ENCODE measurements around the gene TRHDE. TPM values are rescaled to one million over a fixed set of nuclear protein-coding genes. Genes with fewer than 3 reads are reported as not detected.

The TRHDE gene
- total and polyA plus RNA-seq, 9 of the 15 experiments (the other 6 are each of a cell fraction or from before 2014, with no cell fraction given): 0.03 to 0.29 (median 0.09) TPM

DNA sequence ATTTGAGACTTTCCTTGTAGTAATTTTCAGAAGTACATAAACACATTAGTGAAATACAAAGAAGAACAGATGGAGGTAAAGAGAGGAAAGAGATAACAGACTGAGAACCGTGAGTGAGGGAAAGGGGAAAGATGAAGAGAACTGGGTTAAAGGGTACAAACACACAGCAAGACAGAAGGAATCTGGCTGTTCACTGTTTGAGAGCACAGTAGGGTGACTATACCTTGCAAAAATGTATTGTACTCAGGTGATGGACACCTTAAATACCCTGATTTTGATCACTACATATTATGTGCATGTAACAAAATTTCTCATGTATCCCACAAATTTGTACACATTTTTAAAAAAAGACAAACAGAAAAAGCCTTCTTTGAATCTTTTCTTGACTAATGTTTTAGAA lies 2.7 kb upstream of the TRHDE start:
- Histone ChIP-seq H3K36me3 (ENCODE audit: control insufficient read depth, insufficient read depth, low read length) (no peaks in the 10 kb centered on the region), H3K9me1 (ENCODE audit: control insufficient read depth, insufficient read depth, low read length) (no peaks in the 10 kb centered on the region), H3K27ac (ENCODE audit: extremely low read depth, low read depth, low read length) (no peak overlapping the region), H3K27me3 (ENCODE audit: control insufficient read depth in 2 of 2, insufficient read depth in 2 of 2, low read length in 2 of 2) (peaks cover 4 to 30% of the 10 kb centered on the region in 2 experiments; a peak in 4 of 5 replicates), H3K9me3 (replicated peaks; ENCODE audit: control insufficient read depth, insufficient read depth, low read depth, low read length) (no peaks in the 10 kb centered on the region), H3K79me2 (ENCODE audit: control insufficient read depth, insufficient read depth, low read length) (no peaks in the 10 kb centered on the region), H4K20me1 (replicated peaks; ENCODE audit: control insufficient read depth, insufficient read depth, low read length) (0 out of 2 replicates have a peak, but pooled peaks cover 2% of the 10 kb centered on the region), H3K4me1 (replicated peaks in 1 of 2; ENCODE audit: control insufficient read depth in 2 of 2, insufficient read depth in 2 of 2, low read length in 2 of 2) (peaks cover 0 to 9% of the 10 kb centered on the region in 2 experiments; a peak in 2 of 5 replicates), H3K4me3 (no peak overlapping the region), H3K4me2 (ENCODE audit: insufficient read depth, low read length) (no peak overlapping the region), H3K9ac (ENCODE audit: insufficient read depth in 1 of 2, low read depth in 2 of 2, low read length in 2 of 2) (no peak overlapping the region), H2AFZ (ENCODE audit: low read depth, low read length) (no peak overlapping the region)
- CTCF ChIA-PET (ENCODE audit: low intra/inter-chr PET ratio): no interaction called here
- no peak for DNase-seq (ENCODE audit: extremely low read depth in 1 of 4, low spot score in 3 of 4)
- intact Hi-C loops (cut with micrococcal nuclease) (no loop called here), in situ Hi-C loops (cut with MboI) (no loop called here)
- WGBS (ENCODE audit: insufficient coverage, low coverage, missing lambda C conversion rate): 0% methylated on average over 1 of the region's 1 CpG
- FAIRE-seq: no peak
- POLR2A ChIA-PET: no interaction called here
- BruUV-seq (replicated peaks): no TSS peak
- ATAC-seq: no peak
- TF ChIP-seq NFXL1 (CRISPR knock-in tag; IDR thresholded peaks at IDR 0.05): no peak
- no peak for TF ChIP-seq RUNX1 (IDR thresholded peaks at IDR 0.05; ENCODE audit: low read depth)
- no peak for TF ChIP-seq KHSRP (IDR thresholded peaks at IDR 0.05)
- TF ChIP-seq BACH1 (tag; IDR thresholded peaks at IDR 0.05): no peak
- TF ChIP-seq FOXA3 (CRISPR knock-in tag; conservative IDR thresholded peaks at IDR 0.05 in 1 of 2, IDR thresholded peaks at IDR 0.05 in 1 of 2): no peak
- TF ChIP-seq, protein P1, sequence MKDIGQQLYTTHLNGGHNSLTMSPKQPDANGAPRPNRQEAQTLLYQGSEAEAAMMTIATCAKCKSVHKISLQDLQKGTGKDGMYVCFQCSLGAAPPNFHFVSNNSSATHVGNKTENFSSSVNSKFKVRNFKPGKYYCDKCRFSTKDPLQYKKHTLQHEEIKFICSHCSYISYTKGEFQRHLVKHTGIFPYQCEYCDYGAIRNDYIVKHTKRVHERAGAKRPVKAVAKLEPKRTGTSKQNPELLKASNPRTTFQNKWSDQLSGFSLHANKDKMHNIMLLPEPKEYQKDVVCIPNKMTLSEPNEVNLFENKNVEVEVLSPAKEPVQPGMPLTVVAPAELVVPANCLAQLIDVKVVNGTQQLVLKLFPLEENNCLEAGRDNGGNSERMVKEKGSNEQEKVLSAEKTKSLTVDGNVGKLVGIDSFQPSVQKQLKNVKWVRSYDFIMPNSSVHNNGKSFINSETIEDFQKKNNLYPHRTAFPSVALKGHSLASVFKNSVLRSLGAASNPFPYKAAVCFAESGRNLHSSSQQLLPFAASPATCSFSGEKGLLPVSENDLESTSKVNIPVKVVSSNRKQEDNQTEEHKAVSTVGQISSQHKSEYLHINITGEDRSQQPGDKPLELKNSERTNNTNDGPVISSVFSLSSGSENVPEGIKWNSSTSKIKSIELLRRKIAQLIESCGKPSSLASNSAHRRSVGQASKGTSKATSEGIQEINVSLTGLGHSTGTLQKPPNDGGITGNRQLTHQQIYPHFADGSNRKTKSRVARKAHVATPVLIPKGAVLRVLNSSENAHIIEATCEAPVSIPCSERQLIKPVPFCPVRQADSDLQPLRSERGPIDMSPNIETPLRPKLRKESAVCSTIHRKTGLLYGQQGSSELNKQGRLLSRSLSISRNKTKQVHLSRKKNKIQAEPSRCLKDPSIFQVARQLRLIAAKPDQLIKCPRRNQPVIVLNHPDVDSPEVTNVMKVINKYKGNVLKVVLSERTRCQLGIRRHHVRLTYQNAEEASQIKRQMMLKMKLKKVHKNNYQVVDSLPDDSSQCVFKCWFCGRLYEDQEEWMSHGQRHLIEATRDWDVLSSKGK (CRISPR knock-in tag; IDR thresholded peaks at IDR 0.05): no peak
- no peak for TF ChIP-seq TEAD2 (tag; IDR thresholded peaks at IDR 0.05)
- no peak for TF ChIP-seq PPARD (CRISPR knock-in tag; IDR thresholded peaks at IDR 0.05)
- TF ChIP-seq ZNF316 (IDR thresholded peaks at IDR 0.05): no peak
